A549 (cell line): ENCODE data around the gene LACTB. TPM values are rescaled to one million over a fixed set of nuclear protein-coding genes. Genes with fewer than 3 reads are reported as not detected.

Experiments used
- ATAC-seq, 2 experiments: fragments of 200-7000 bp in 1 of 2; fragments of >200 bp in 1 of 2; cut with Nextera tagmentation in 1 of 2; cut with Tn5 transposase in 1 of 2; 3 replicates each; pipeline versions ENCODE4 v1.8.0 to v1.9.1; 2018 to 2020; ENCODE audit warnings: mild to moderate bottlenecking in 1 of 2, moderate library complexity in 1 of 2
- CTCF ChIA-PET: fragments of 300-600 bp; sonication (Branson Sonifier 250); formaldehyde crosslinking; extraction: SDS; loops from one replicate; lab custom pipeline; 2021; ENCODE audit warnings: antibody characterized with exemption, inconsistent platforms; lab: Yijun Ruan, JAX
- POLR2A ChIA-PET: fragments of 350-600 bp; formaldehyde crosslinking; extraction: SDS; loops from one replicate; lab custom pipeline; 2021; ENCODE audit warnings: antibody characterized with exemption, inconsistent platforms; lab: Yijun Ruan, JAX
- DNase-seq, 2 experiments: peaks; one replicate each; pipeline versions ENCODE4 v3.0.0 to v3.0.0-alpha.2; 2011 to 2016; ENCODE audit warnings: low read depth in 1 of 2, low spot score in 1 of 2
- FAIRE-seq: peaks from 2 replicates; lab custom pipeline; 2011; peaks lifted over from hg19 to GRCh38; lab: Jason Lieb, UNC
- H3K27ac ChIP-seq, 2 experiments: fragments of >200 bp; sonication (Bioruptor Twin); formaldehyde crosslinking; 3 replicates each; pipeline ENCODE4 v1.5.1; 2016 to 2017
- H3K4me1 ChIP-seq: fragments of >200 bp; sonication (Bioruptor Twin); formaldehyde crosslinking; 3 replicates; pipeline ENCODE4 v1.6.1; 2016
- H3K4me2 ChIP-seq: fragments of >200 bp; sonication (Bioruptor Twin); formaldehyde crosslinking; 3 replicates; pipeline ENCODE4 v1.6.1; 2016
- H3K4me3 ChIP-seq: fragments of >200 bp; sonication (Bioruptor Twin); formaldehyde crosslinking; 3 replicates; pipeline ENCODE4 v1.5.1; 2016
- H3K9me3 ChIP-seq: fragments of >200 bp; sonication (Bioruptor Twin); formaldehyde crosslinking; 3 replicates; pipeline ENCODE4 v1.6.1; 2016
- ATOH8 ChIP-seq: fragments of 250-450 bp; sonication (Bioruptor Pico); IDR thresholded peaks from 2 replicates; pipeline ENCODE4 v1.5.0; 2020; ENCODE audit warnings: low read depth, mild to moderate bottlenecking, moderate library complexity
- CBX8 ChIP-seq: fragments of 200-600 bp; sonication (generic); IDR thresholded peaks from 2 replicates; pipeline ENCODE4 v1.6.1; 2016
- CHD4 ChIP-seq: fragments of 200-600 bp; sonication (generic); IDR thresholded peaks from 2 replicates; pipeline ENCODE4 v1.6.1; 2016; ENCODE audit warnings: antibody characterized with exemption, mild to moderate bottlenecking, borderline replicate concordance
- EHF ChIP-seq: fragments of 250-450 bp; sonication (Bioruptor Pico); IDR thresholded peaks from 2 replicates; pipeline ENCODE4 v1.5.0; 2020; ENCODE audit warnings: mild to moderate bottlenecking
- EP300 ChIP-seq, 2 experiments: fragments of >200 bp; sonication (Bioruptor Twin); formaldehyde crosslinking; IDR thresholded peaks; 2 replicates in 1 of 2; 3 replicates in 1 of 2; pipeline ENCODE4 v1.6.1; 2016 to 2017
- JUNB ChIP-seq: fragments of >200 bp; sonication (Bioruptor Twin); formaldehyde crosslinking; IDR thresholded peaks from 2 replicates; pipeline ENCODE4 v1.6.1; 2016
- KDM1A ChIP-seq: fragments of 200-600 bp; sonication (generic); IDR thresholded peaks from 2 replicates; pipeline ENCODE4 v1.6.1; 2016; ENCODE audit warnings: low read depth, mild to moderate bottlenecking
- NFE2L2 ChIP-seq: fragments of 150-350 bp; conservative IDR thresholded peaks from 2 replicates; pipeline ENCODE4 v1.6.1; 2014; ENCODE audit warnings: low read length
- POLR2AphosphoS2 ChIP-seq: conservative IDR thresholded peaks from 2 replicates; pipeline ENCODE4 v1.6.1; 2012; ENCODE audit warnings: low read length, improper control_type of control experiment, inconsistent platforms
- RCOR1 ChIP-seq: fragments of 150-350 bp; IDR thresholded peaks from 2 replicates; pipeline ENCODE4 v1.6.1; 2014; ENCODE audit warnings: antibody characterized with exemption, low read length, low read depth
- RFX5 ChIP-seq: fragments of 450-650 bp; IDR thresholded peaks from 2 replicates; pipeline ENCODE4 v1.7.1; 2014; ENCODE audit warnings: antibody characterized with exemption, mild to moderate bottlenecking, moderate library complexity
- SMC3 ChIP-seq: fragments of >200 bp; sonication (Bioruptor Twin); formaldehyde crosslinking; IDR thresholded peaks from 3 replicates; pipeline ENCODE4 v1.6.1; 2018; ENCODE audit warnings: inconsistent platforms
- SREBF2 ChIP-seq: fragments of 450-650 bp; IDR thresholded peaks from 2 replicates; pipeline ENCODE4 v1.6.1; 2014; ENCODE audit warnings: mild to moderate bottlenecking, moderate library complexity
- ZFP36 ChIP-seq: fragments of 450-650 bp; IDR thresholded peaks from 2 replicates; pipeline ENCODE4 v1.6.1; 2014; ENCODE audit warnings: borderline replicate concordance; ENCODE audit not compliant: partially characterized antibody
- ZNF302 ChIP-seq: fragments of 250-450 bp; sonication (Bioruptor Pico); IDR thresholded peaks from 2 replicates; pipeline ENCODE4 v1.9.0; 2021; ENCODE audit warnings: inconsistent platforms, mild to moderate bottlenecking, moderate library complexity
- WGBS: methylation state at CpG from one replicate; pipeline ENCODE4 v1.1.6; 2017; ENCODE audit errors: missing lambda C conversion rate; 5-methylcytosine and 5-hydroxymethylcytosine counted together
- polyA plus RNA-seq, 4 experiments: library from polyadenylated mRNA; depleted of rRNA in 3 of 4; stranded (reverse); fragments of >200 nt; fragmentation: RNase III in 1 of 4; extraction: RNeasy Plus Mini Kit Qiagen cat#74134 plus additional on column Dnase treatment in 1 of 4; gene quantifications; 2 replicates in 3 of 4; 3 replicates in 1 of 4; pipeline ENCODE4 v1.2.3, GENCODE V29; 2011 to 2017
- TF ChIP-seq, protein P1 (sequence below): fragments of 250-450 bp; sonication (Bioruptor Pico); IDR thresholded peaks from 2 replicates; pipeline ENCODE4 v1.5.0; 2021; ENCODE audit warnings: mild to moderate bottlenecking, moderate library complexity, borderline replicate concordance
- TF ChIP-seq, protein P2 (sequence below): fragments of >200 bp; sonication (Bioruptor Twin); formaldehyde crosslinking; IDR thresholded peaks from 2 replicates; pipeline ENCODE4 v1.6.1; 2016
- TF ChIP-seq, protein P3 (sequence below): IDR thresholded peaks from 2 replicates; pipeline ENCODE4 v1.6.1; 2012; ENCODE audit warnings: low read depth, borderline replicate concordance

Gene LACTB
- polyA plus RNA-seq, 2 of the 4 experiments (the other 2 are of a cell fraction): 56.5 to 59.6 TPM

- TF ChIP-seq EP300 (IDR thresholded peaks at IDR 0.05) (no peak), ZNF302 (CRISPR knock-in tag) (no peak), EHF (CRISPR knock-in tag) (no peak)
- TF ChIP-seq, protein P1, sequence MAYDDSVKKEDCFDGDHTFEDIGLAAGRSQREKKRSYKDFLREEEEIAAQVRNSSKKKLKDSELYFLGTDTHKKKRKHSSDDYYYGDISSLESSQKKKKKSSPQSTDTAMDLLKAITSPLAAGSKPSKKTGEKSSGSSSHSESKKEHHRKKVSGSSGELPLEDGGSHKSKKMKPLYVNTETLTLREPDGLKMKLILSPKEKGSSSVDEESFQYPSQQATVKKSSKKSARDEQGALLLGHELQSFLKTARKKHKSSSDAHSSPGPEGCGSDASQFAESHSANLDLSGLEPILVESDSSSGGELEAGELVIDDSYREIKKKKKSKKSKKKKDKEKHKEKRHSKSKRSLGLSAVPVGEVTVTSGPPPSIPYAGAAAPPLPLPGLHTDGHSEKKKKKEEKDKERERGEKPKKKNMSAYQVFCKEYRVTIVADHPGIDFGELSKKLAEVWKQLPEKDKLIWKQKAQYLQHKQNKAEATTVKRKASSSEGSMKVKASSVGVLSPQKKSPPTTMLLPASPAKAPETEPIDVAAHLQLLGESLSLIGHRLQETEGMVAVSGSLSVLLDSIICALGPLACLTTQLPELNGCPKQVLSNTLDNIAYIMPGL (CRISPR knock-in tag): no peak
- TF ChIP-seq, protein P2, sequence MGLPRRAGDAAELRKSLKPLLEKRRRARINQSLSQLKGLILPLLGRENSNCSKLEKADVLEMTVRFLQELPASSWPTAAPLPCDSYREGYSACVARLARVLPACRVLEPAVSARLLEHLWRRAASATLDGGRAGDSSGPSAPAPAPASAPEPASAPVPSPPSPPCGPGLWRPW: no peak
- TF ChIP-seq, all 56 proteins: peak for 0
Measured at GRCh38 chr15:63187589-63188226, 66.0 kb downstream of the LACTB start (continued).

DNA sequence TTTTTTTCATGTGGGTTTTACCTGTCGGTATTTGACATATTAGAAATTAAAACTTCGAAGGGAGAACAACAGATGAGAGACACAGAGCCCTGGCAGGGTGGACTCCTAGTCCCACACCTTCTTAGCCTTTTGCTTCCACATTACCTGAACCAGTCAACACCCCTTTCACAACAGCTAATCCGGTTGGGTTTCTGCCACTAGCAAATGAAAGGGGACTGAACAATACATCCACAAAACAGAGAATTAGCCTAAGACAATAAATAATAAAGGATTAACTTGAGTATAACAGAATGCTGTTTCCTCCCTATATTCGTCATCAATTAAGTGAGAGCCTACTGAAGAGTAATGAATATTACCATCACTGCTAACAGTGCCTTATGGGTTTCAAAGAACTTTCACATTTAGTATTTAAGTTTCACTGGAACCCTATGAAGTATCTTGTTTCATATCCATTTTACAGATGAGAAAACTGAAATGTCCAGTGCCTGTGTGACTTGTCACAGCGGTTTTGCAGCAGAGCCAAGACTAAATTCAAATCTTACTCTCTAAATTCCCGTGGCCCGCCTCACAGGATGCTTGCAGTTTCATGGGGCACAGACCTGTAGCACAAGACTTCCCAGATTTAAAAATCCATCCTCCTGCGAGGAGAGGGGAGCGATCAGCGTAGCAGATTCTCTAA lies 66.7 kb downstream of the LACTB start:
- FAIRE-seq (no peak), ATAC-seq (no peak)
- no peak for TF ChIP-seq RCOR1
- no peak for TF ChIP-seq CHD4
- TF ChIP-seq NFE2L2: no peak
- TF ChIP-seq SMC3: no peak
- no peak for TF ChIP-seq POLR2AphosphoS2
- no peak for TF ChIP-seq ZFP36
- TF ChIP-seq ATOH8 (CRISPR knock-in tag): no peak
- TF ChIP-seq KDM1A: no peak
- TF ChIP-seq, protein P3, sequence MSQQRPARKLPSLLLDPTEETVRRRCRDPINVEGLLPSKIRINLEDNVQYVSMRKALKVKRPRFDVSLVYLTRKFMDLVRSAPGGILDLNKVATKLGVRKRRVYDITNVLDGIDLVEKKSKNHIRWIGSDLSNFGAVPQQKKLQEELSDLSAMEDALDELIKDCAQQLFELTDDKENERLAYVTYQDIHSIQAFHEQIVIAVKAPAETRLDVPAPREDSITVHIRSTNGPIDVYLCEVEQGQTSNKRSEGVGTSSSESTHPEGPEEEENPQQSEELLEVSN: no peak
- TF ChIP-seq RFX5: no peak
- TF ChIP-seq JUNB: no peak
- TF ChIP-seq CBX8: no peak
- no peak for TF ChIP-seq SREBF2

More for the DNA sequence above, 66.7 kb downstream of the LACTB start:
- DNase-seq: no peak
- POLR2A ChIA-PET: interaction anchor here (0.6 to 1.6 kb wide), 4 partner anchors 31 to 140 kb away, joined by 3 to 11 read pairs (median 4); partner anchors contain the start of gene RPS27L
- Histone ChIP-seq H3K9me3 (no peaks in the 10 kb centered on the region), H3K4me1 (peaks cover 36% of the 10 kb centered on the region), H3K27ac (peak overlapping the region; percentile 68 to 93), H3K4me3 (peak overlapping the region; percentile 68), H3K4me2 (peak overlapping the region; percentile 69)
- CTCF ChIA-PET: interaction anchor here (0.6 to 1.6 kb wide), 4 partner anchors 9 to 68 kb away, joined by 3 to 9 read pairs (median 4); no protein-coding TSS in a partner anchor
- 81% methylated on average over 10 of the region's 10 CpGs for WGBS
